Omental fat pad (tissue), 4 donors: Measurements from ENCODE around the gene MPZL2. TPM values are rescaled to one million over a fixed set of nuclear protein-coding genes. Genes with fewer than 3 reads are reported as not detected.

Source experiments
- ATAC-seq: fragments of 150-250 bp; one replicate; pipeline ENCODE4 v1.9.1; 2016; ENCODE audit warnings: mild to moderate bottlenecking, moderate library complexity; ENCODE audit not compliant: low FRiP score
- DNase-seq: peaks from one replicate; pipeline ENCODE4 v3.0.0-alpha.2; 2019; ENCODE audit warnings: low spot score
- total RNA-seq, 4 donors: library from RNA; depleted of rRNA; stranded (reverse); fragments of >200 nt; gene quantifications; one replicate each; pipeline ENCODE4 v1.1.0, GENCODE V29; 2016
- TF ChIP-seq, protein P1 (sequence below), 3 donors: fragments of 450-650 bp; IDR thresholded peaks; one replicate each; pipeline ENCODE4 v1.5.1; 2016 to 2017; ENCODE audit warnings: antibody characterized with exemption in 3 of 3, mild to moderate bottlenecking in 3 of 3, moderate library complexity in 2 of 3

MPZL2 gene
- total RNA-seq, 4 donors from 2014 or later = 6.8 to 56.6 (median 33.6) TPM

GRCh38 chr11:118230088-118230487, 34.0 kb downstream of the MPZL2 start:
- DNase-seq (no peak), ATAC-seq (no peak)
- TF ChIP-seq, protein P1, sequence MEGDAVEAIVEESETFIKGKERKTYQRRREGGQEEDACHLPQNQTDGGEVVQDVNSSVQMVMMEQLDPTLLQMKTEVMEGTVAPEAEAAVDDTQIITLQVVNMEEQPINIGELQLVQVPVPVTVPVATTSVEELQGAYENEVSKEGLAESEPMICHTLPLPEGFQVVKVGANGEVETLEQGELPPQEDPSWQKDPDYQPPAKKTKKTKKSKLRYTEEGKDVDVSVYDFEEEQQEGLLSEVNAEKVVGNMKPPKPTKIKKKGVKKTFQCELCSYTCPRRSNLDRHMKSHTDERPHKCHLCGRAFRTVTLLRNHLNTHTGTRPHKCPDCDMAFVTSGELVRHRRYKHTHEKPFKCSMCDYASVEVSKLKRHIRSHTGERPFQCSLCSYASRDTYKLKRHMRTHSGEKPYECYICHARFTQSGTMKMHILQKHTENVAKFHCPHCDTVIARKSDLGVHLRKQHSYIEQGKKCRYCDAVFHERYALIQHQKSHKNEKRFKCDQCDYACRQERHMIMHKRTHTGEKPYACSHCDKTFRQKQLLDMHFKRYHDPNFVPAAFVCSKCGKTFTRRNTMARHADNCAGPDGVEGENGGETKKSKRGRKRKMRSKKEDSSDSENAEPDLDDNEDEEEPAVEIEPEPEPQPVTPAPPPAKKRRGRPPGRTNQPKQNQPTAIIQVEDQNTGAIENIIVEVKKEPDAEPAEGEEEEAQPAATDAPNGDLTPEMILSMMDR (IDR thresholded peaks at IDR 0.05) = no peak

DNA sequence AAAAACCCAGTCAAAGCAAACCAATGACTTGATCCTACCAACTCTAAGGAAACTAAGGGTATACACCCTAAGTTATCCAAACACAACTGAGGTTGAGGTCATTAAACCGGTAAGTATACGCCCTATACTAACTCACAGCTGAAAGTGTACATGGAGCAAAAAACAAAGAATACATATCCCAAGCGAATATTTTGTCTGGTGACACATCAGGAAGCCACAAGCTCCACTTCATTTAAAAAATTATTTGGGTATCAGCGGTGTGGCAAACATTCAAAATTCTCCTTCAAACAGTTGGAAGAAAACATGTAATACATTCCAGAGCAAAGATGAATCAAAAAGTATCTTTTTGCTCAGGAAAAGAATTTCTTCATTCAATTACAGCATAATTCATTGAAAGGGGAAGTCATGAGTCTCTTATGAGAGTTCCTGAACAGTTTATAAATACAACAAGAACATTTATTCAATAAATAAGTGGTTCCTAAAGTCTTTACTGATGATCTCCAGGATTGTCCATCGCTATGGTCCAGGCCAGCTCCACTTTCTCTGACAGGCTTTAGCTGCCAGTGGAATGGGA, 34.7 kb downstream of the MPZL2 start:
- TF ChIP-seq, protein P1 (IDR thresholded peaks at IDR 0.05) = no peak
- ATAC-seq (no peak), DNase-seq (no peak)

- ATAC-seq (no peak), DNase-seq (no peak)
- TF ChIP-seq, protein P1 (IDR thresholded peaks at IDR 0.05) = no peak
Measured at GRCh38 chr11:118227865-118228785, 36.0 kb downstream of the MPZL2 start.

GRCh38 chr11:118226781-118227180, 37.3 kb downstream of the MPZL2 start:
- ATAC-seq (no peak), DNase-seq (no peak)
- TF ChIP-seq, protein P1 (IDR thresholded peaks at IDR 0.05) = no peak

GRCh38 chr11:118226296-118226695, 37.8 kb downstream of the MPZL2 start:
- no peak for ATAC-seq
- TF ChIP-seq, protein P1 (IDR thresholded peaks at IDR 0.05) = no peak
- DNase-seq = no peak

DNA sequence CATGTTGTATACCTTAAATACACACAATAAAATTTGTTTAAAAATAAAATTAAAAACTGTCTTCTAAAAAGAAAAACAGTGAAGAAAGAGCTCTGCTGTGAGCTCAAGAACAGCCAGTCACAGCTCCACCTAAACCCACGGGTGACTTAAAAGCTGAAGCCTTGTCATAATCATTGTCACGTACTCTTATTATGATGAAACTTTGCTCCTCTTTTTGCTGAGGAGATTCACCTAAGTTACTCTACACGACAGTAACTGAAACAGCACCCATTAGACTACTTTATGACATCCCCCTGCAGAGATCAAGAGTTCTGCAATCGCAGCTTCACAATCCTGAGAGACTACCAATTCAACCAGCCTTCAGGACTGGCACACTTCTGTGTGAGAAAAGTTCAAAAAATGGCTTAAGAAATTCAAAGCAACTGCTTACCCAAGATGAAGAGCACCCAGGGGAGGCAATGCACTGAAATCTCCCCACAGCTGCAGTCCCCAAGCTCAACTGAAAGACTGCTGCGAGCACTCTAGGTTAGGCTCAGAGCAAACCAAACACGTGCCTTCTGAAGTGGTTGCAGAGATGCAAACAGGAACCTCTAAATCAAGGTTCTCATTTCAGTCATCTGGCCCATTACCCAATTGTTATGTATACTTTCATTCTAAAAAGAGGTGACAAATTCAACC, 39.4 kb downstream of the MPZL2 start, which contains the start of gene JAML:
TSS of gene JAML (minus strand) at position 501 of the 678 bp plus-strand sequence. CDS start 10,145 bp downstream, outside the sequence.
- ATAC-seq = no peak

More for the DNA sequence above, 39.4 kb downstream of the MPZL2 start, which contains the start of gene JAML:
- TF ChIP-seq, protein P1 (IDR thresholded peaks at IDR 0.05) = no peak
- DNase-seq = no peak
